Panc1 (cell line): ENCODE results near the gene DENND4B. TPM values are rescaled to one million over a fixed set of nuclear protein-coding genes. Genes with fewer than 3 reads are reported as not detected.

Experiments used
- ATAC-seq: fragments of 200-7000 bp; cut with Tn5 transposase; 2 replicates; pipeline ENCODE4 v1.9.1; 2020; ENCODE audit warnings: mild to moderate bottlenecking, moderate library complexity
- BruUV-seq: library from RNA; stranded (reverse); fragments of 400-500 nt; replicated peaks from 2 replicates; lab custom pipeline; 2021; lab: Mats Ljungman, UMichigan
- CTCF ChIA-PET: fragments of 300-600 bp; sonication (Branson Sonifier 250); formaldehyde crosslinking; loops from one replicate; lab custom pipeline; 2022; ENCODE audit warnings: antibody characterized with exemption; lab: Charles Lee
- POLR2A ChIA-PET: fragments of 300-600 bp; sonication (Branson Sonifier 250); formaldehyde crosslinking; loops from one replicate; lab custom pipeline; 2022; ENCODE audit warnings: antibody characterized with exemption; lab: Charles Lee
- DNase-seq: peaks from one replicate; pipeline ENCODE4 v3.0.0-alpha.2; 2010; ENCODE audit warnings: low read depth, low spot score
- H3K27ac ChIP-seq: 2 replicates; pipeline ENCODE4 v1.5.1; 2011; ENCODE audit warnings: mild to moderate bottlenecking, low read length, inconsistent platforms
- H3K27me3 ChIP-seq: fragments of 200-500 bp; sonication (Bioruptor generic); 2 replicates; pipeline ENCODE4 v1.6.0; 2014; ENCODE audit warnings: low read length, inconsistent platforms; ENCODE audit not compliant: control insufficient read depth, insufficient read depth
- H3K36me3 ChIP-seq: fragments of 200-500 bp; sonication (Bioruptor generic); 2 replicates; pipeline ENCODE4 v1.5.1; 2014; ENCODE audit warnings: inconsistent platforms, mild to moderate bottlenecking, low read length, moderate library complexity; ENCODE audit not compliant: control insufficient read depth, insufficient read depth
- H3K4me1 ChIP-seq: 2 replicates; pipeline ENCODE4 v1.5.1; 2011; ENCODE audit warnings: inconsistent platforms, mild to moderate bottlenecking, low read length, moderate library complexity; ENCODE audit not compliant: control insufficient read depth, insufficient read depth
- H3K4me3 ChIP-seq, 2 experiments: 2 replicates each; pipeline ENCODE4 v1.5.1; 2011 to 2012; ENCODE audit warnings: low read depth in 2 of 2, low read length in 2 of 2, mild to moderate bottlenecking in 2 of 2, inconsistent platforms in 1 of 2, moderate library complexity in 1 of 2
- H3K9me3 ChIP-seq: fragments of 200-500 bp; sonication (Bioruptor generic); 2 replicates; pipeline ENCODE4 v1.5.1; 2014; ENCODE audit warnings: low read depth, mild to moderate bottlenecking, inconsistent platforms, low read length, moderate library complexity; ENCODE audit not compliant: control insufficient read depth, insufficient read depth
- POLR2AphosphoS5 ChIP-seq: IDR thresholded peaks from 2 replicates; pipeline ENCODE4 v1.6.1; 2012; ENCODE audit warnings: mild to moderate bottlenecking, low read depth, low read length, moderate library complexity
- REST ChIP-seq, 2 experiments: IDR thresholded peaks; 2 replicates each; pipeline ENCODE4 v1.6.1; 2011 to 2012; ENCODE audit warnings: low read depth in 2 of 2, control low read depth in 1 of 2, low read length in 1 of 2, mild to moderate bottlenecking in 1 of 2, moderate library complexity in 1 of 2; ENCODE audit not compliant: insufficient read depth in 1 of 2
- SIN3A ChIP-seq: IDR thresholded peaks from 2 replicates; pipeline ENCODE4 v1.6.1; 2012; ENCODE audit warnings: low read depth, mild to moderate bottlenecking, low read length, moderate library complexity, borderline replicate concordance; ENCODE audit not compliant: insufficient read depth
- TCF7L2 ChIP-seq: IDR thresholded peaks from 2 replicates; pipeline ENCODE4 v1.6.1; 2011; ENCODE audit warnings: mild to moderate bottlenecking, low read depth, low read length, inconsistent platforms
- in situ Hi-C: cut with HindIII; loops from 2 replicates; pipeline ENCODE4 v1.10.0; 2016; ENCODE audit warnings: low sequenced_read_pairs, low pct_unique_long_range_greater_than_20kb
- intact Hi-C: fragments of 100-400 bp; cut with micrococcal nuclease; formaldehyde crosslinking; loops from one replicate; pipeline ENCODE4 v1.10.0; 2022; ENCODE audit not compliant: unreplicated experiment
- total RNA-seq: library from RNA; stranded (reverse); gene quantifications from one replicate; pipeline ENCODE4 v1.2.1, GENCODE V29; 2021; ENCODE audit not compliant: unreplicated experiment
- TF ChIP-seq, protein P1 (sequence below): fragments of 450-650 bp; IDR thresholded peaks from 2 replicates; pipeline ENCODE4 v1.5.1; 2017; ENCODE audit warnings: mild to moderate bottlenecking

Gene DENND4B
- total RNA-seq, 1 experiment from 2014 or later, result 56.2 TPM

GRCh38 chr1:153937331-153937730, 9.2 kb downstream of the DENND4B start:
- in situ Hi-C loops, result no loop called here
- no peaks in the 10 kb centered on the region for H3K9me3 ChIP-seq
- CTCF ChIA-PET, result no interaction called here

GRCh38 chr1:153936011-153936802, 10.3 kb downstream of the DENND4B start:
- intact Hi-C loops, result no loop called here
- in situ Hi-C loops, result no loop called here
- CTCF ChIA-PET, result no interaction called here

More at GRCh38 chr1:153937331-153937730, 9.2 kb downstream of the DENND4B start:
- POLR2A ChIA-PET, result no interaction called here
- DNase-seq (no peak), ATAC-seq (no peak)
- no peak overlapping the region for H3K27ac ChIP-seq
- TF ChIP-seq TCF7L2, result no peak
- TF ChIP-seq, protein P1, sequence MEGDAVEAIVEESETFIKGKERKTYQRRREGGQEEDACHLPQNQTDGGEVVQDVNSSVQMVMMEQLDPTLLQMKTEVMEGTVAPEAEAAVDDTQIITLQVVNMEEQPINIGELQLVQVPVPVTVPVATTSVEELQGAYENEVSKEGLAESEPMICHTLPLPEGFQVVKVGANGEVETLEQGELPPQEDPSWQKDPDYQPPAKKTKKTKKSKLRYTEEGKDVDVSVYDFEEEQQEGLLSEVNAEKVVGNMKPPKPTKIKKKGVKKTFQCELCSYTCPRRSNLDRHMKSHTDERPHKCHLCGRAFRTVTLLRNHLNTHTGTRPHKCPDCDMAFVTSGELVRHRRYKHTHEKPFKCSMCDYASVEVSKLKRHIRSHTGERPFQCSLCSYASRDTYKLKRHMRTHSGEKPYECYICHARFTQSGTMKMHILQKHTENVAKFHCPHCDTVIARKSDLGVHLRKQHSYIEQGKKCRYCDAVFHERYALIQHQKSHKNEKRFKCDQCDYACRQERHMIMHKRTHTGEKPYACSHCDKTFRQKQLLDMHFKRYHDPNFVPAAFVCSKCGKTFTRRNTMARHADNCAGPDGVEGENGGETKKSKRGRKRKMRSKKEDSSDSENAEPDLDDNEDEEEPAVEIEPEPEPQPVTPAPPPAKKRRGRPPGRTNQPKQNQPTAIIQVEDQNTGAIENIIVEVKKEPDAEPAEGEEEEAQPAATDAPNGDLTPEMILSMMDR, result no peak
- no peak for TF ChIP-seq SIN3A
- TF ChIP-seq REST (IDR thresholded peaks at IDR 0.05; ENCODE audit: insufficient read depth in 1 of 2, low read depth in 2 of 2, low read length in 1 of 2), result no peak
- no peak for TF ChIP-seq POLR2AphosphoS5
- no peak overlapping the region for H3K4me3 ChIP-seq
- no peaks in the 10 kb centered on the region for H3K4me1 ChIP-seq
- 0 out of 2 replicates have a peak, but pooled peaks cover 6% of the 10 kb centered on the region for H3K36me3 ChIP-seq
- intact Hi-C loops, result no loop called here
- no peaks in the 10 kb centered on the region for H3K27me3 ChIP-seq
- no TSS peak for BruUV-seq

More at GRCh38 chr1:153936011-153936802, 10.3 kb downstream of the DENND4B start:
- TF ChIP-seq REST (IDR thresholded peaks at IDR 0.05; ENCODE audit: insufficient read depth in 1 of 2, low read depth in 2 of 2, low read length in 1 of 2) (no peak), SIN3A (no peak), TCF7L2 (no peak), POLR2AphosphoS5 (no peak)
- TF ChIP-seq, protein P1, result no peak
- no peak overlapping the region for H3K27ac ChIP-seq
- H3K4me1 ChIP-seq, result no peaks in the 10 kb centered on the region
- 0 out of 2 replicates have a peak, but pooled peaks cover 6% of the 10 kb centered on the region for H3K36me3 ChIP-seq
- DNase-seq, result no peak
- no peak for ATAC-seq
- POLR2A ChIA-PET, result no interaction called here
- no TSS peak for BruUV-seq
- no peaks in the 10 kb centered on the region for H3K27me3 ChIP-seq
- no peaks in the 10 kb centered on the region for H3K9me3 ChIP-seq
- no peak overlapping the region for H3K4me3 ChIP-seq
